Cardiac septum (tissue), 1 donor: ENCODE data around the gene SPCS1. TPM values are rescaled to one million over a fixed set of nuclear protein-coding genes. Genes with fewer than 3 reads are reported as not detected.

Experiments
- DNase-seq: peaks from one replicate; pipeline ENCODE4 v3.0.0-alpha.2; 2020; ENCODE audit warnings: low spot score
- intact Hi-C: fragments of 100-400 bp; cut with DNase I; formaldehyde crosslinking; loops from one replicate; pipeline ENCODE4 v1.14.0; 2022
- total RNA-seq: library from RNA; stranded (reverse); fragmentation: NEBNext Ultra II Directional; extraction: Animal tissue kit (Norgen Biotek cat#: 25700); gene quantifications from one replicate; pipeline ENCODE4 v1.2.1, GENCODE V29; 2021
- donor health status: DM: no; HTN: no; CAD: no.

SPCS1 gene
- total RNA-seq, 1 donor from 2014 or later, result 79.4 TPM

GRCh38 chr3:52690560-52690959, 15.3 kb upstream of the SPCS1 start:
- intact Hi-C loops, result no loop called here
- DNase-seq, result no peak

GRCh38 chr3:52693071-52693470, 12.8 kb upstream of the SPCS1 start:
- DNase-seq, result no peak
- intact Hi-C loops, result no loop called here

- DNase-seq, result no peak
- intact Hi-C loops, result no loop called here
These were observed 11.2 kb upstream of the SPCS1 start for GRCh38 chr3:52694528-52695189.

GRCh38 chr3:52695798-52696671, 9.9 kb upstream of the SPCS1 start:
- DNase-seq, result no peak
- intact Hi-C loops, result no loop called here

GRCh38 chr3:52696830-52697631, 8.9 kb upstream of the SPCS1 start:
- intact Hi-C loops, result no loop called here
- DNase-seq, result no peak

- intact Hi-C loops, result no loop called here
- no peak for DNase-seq
These were observed 8.3 kb upstream of the SPCS1 start for GRCh38 chr3:52697632-52697965.

- intact Hi-C loops, result no loop called here
- DNase-seq, result no peak
These were observed 2.6 kb upstream of the SPCS1 start for GRCh38 chr3:52703341-52703740.

GRCh38 chr3:52704611-52705437, 1.1 kb upstream of the SPCS1 start:
- no peak for DNase-seq
- intact Hi-C loops, result loop anchor here (2.0 kb wide), 1 partner anchor 20 kb away; the partner anchor contains the start of gene PBRM1

GRCh38 chr3:52705438-52705687, 543 bp upstream of the SPCS1 start:
- no peak for DNase-seq
- intact Hi-C loops, result loop anchor here (2.0 kb wide), 1 partner anchor 21 kb away; the partner anchor contains the start of gene PBRM1

- DNase-seq, result no peak
- intact Hi-C loops, result no loop called here
These were observed 1.7 kb downstream of the SPCS1 start for GRCh38 chr3:52707585-52707984.

- intact Hi-C loops, result no loop called here
- no peak for DNase-seq
These were observed 4.6 kb downstream of the SPCS1 start for GRCh38 chr3:52710512-52710911.

- intact Hi-C loops, result no loop called here
- DNase-seq, result no peak
These were observed 6.6 kb downstream of the SPCS1 start for GRCh38 chr3:52712291-52713212.

- intact Hi-C loops, result no loop called here
- DNase-seq, result no peak
These were observed 8.7 kb downstream of the SPCS1 start for GRCh38 chr3:52714335-52715302.

GRCh38 chr3:52715714-52716305, 9.9 kb downstream of the SPCS1 start:
- DNase-seq, result no peak
- intact Hi-C loops, result no loop called here

- intact Hi-C loops, result no loop called here
- no peak for DNase-seq
These were observed 13.7 kb downstream of the SPCS1 start for GRCh38 chr3:52719618-52720017.

GRCh38 chr3:52721002-52721729, 15.3 kb downstream of the SPCS1 start:
- DNase-seq, result no peak
- intact Hi-C loops, result no loop called here

- no peak for DNase-seq
- intact Hi-C loops, result no loop called here
These were observed 15.8 kb downstream of the SPCS1 start for GRCh38 chr3:52721730-52722008.
